ENCODE results near the gene C17orf50.
A peak's percentile ranks its signal among the peaks of the same experiment; 100 is the strongest.

C17orf50 gene

GRCh38 chr17:35752945-35753764, 7.5 kb upstream of the C17orf50 start, which contains the start of gene GAS2L2:
Gene GAS2L2, minus strand, starts transcription at chr17:35753239. Its CDS starts 389 bp downstream, at chr17:35752850.
- peak within 1 kb of the TSS in 8 of 11 experiments; percentile 4 to 59 (median 30); a peak in 10 of 22 replicates for H3K4me2 ChIP-seq
- no peaks in the 10 kb centered on the region for H3K36me3 ChIP-seq
- 0 out of 22 replicates have a peak, but pooled peaks cover 0 to 3% (median 0%) of the 10 kb centered on the region in 11 experiments for H3K9me3 ChIP-seq (replicated peaks in 1 of 11)
- TF ChIP-seq Cebpa-rat (IDR thresholded peaks at IDR 0.05) = no peak
- H3K4me3 ChIP-seq = no peak within 1 kb of the TSS
- peaks cover 27 to 36% (median 33%) of the 10 kb centered on the region in 11 experiments for H3K27me3 ChIP-seq
- peaks cover 0 to 24% (median 0%) of the 10 kb centered on the region in 11 experiments; a peak in 6 of 22 replicates for H4K20me1 ChIP-seq
- H3K27ac ChIP-seq = no peak within 1 kb of the TSS
- H3K4me1 ChIP-seq = peaks cover 13 to 22% (median 18%) of the 10 kb centered on the region in 10 experiments; a peak in 19 of 20 replicates
- H3K9ac ChIP-seq = no peak within 1 kb of the TSS

GRCh38 chr17:35757243-35757642, 3.4 kb upstream of the C17orf50 start:
- H4K20me1 ChIP-seq = peaks cover 0 to 8% (median 0%) of the 10 kb centered on the region in 11 experiments; a peak in 2 of 22 replicates
- H3K36me3 ChIP-seq = no peaks in the 10 kb centered on the region
- H3K27me3 ChIP-seq = peaks cover 0 to 5% (median 0%) of the 10 kb centered on the region in 11 experiments; a peak in 3 of 22 replicates
- no peak overlapping the region for H3K4me3 ChIP-seq
- no peak overlapping the region for H3K9ac ChIP-seq
- H3K4me1 ChIP-seq = peaks cover 4 to 14% (median 7%) of the 10 kb centered on the region in 10 experiments; a peak in 16 of 20 replicates
- no peak overlapping the region for H3K27ac ChIP-seq
- H3K4me2 ChIP-seq = no peak overlapping the region
- 0 out of 22 replicates have a peak, but pooled peaks cover 0 to 3% (median 0%) of the 10 kb centered on the region in 11 experiments for H3K9me3 ChIP-seq (replicated peaks in 1 of 11)
- no peak for TF ChIP-seq Cebpa-rat (IDR thresholded peaks at IDR 0.05)

GRCh38 chr17:35761601-35762000, 914 bp downstream of the C17orf50 start:
- Histone ChIP-seq H3K27me3 (peaks cover 0 to 9% (median 0%) of the 10 kb centered on the region in 11 experiments; a peak in 1 of 22 replicates), H3K4me2 (no peak overlapping the region), H4K20me1 (peaks cover 0 to 21% (median 0%) of the 10 kb centered on the region in 11 experiments; a peak in 3 of 22 replicates), H3K9ac (no peak overlapping the region), H3K4me3 (no peak overlapping the region), H3K9me3 (replicated peaks in 1 of 11) (0 out of 22 replicates have a peak, but pooled peaks cover 0 to 3% (median 0%) of the 10 kb centered on the region in 11 experiments), H3K4me1 (peaks cover 3 to 27% (median 22%) of the 10 kb centered on the region in 10 experiments), H3K36me3 (no peaks in the 10 kb centered on the region), H3K27ac (no peak overlapping the region)
- TF ChIP-seq Cebpa-rat (IDR thresholded peaks at IDR 0.05) = no peak

GRCh38 chr17:35763767-35764122, 3.1 kb downstream of the C17orf50 start:
- H3K4me2 ChIP-seq = peak overlapping the region; percentile 77 to 99 (median 96)
- H3K4me1 ChIP-seq = peaks cover 0 to 31% (median 24%) of the 10 kb centered on the region in 10 experiments; a peak in 19 of 20 replicates
- no peak overlapping the region for H3K27ac ChIP-seq
- H3K36me3 ChIP-seq = no peaks in the 10 kb centered on the region
- H3K9me3 ChIP-seq (replicated peaks in 1 of 11) = no peaks in the 10 kb centered on the region
- no peak for TF ChIP-seq Cebpa-rat (IDR thresholded peaks at IDR 0.05)
- peaks cover 0 to 23% (median 0%) of the 10 kb centered on the region in 11 experiments; a peak in 3 of 22 replicates for H4K20me1 ChIP-seq
- H3K4me3 ChIP-seq = peak overlapping the region; percentile 55 to 76 (median 64)
- H3K27me3 ChIP-seq = peaks cover 0 to 9% (median 0%) of the 10 kb centered on the region in 11 experiments; a peak in 1 of 22 replicates
- H3K9ac ChIP-seq = peak overlapping the region; percentile 34 to 77 (median 63); a peak in 20 of 22 replicates

- peaks cover 0 to 31% (median 24%) of the 10 kb centered on the region in 10 experiments; a peak in 19 of 20 replicates for H3K4me1 ChIP-seq
- peak overlapping the region; percentile 55 to 76 (median 64) for H3K4me3 ChIP-seq
- H3K27ac ChIP-seq = peak overlapping the region in 6 of 11 experiments; percentile 8 to 64 (median 38); a peak in 9 of 22 replicates
- H3K9ac ChIP-seq = peak overlapping the region; percentile 34 to 77 (median 63); a peak in 20 of 22 replicates
- no peaks in the 10 kb centered on the region for H3K36me3 ChIP-seq
- no peaks in the 10 kb centered on the region for H3K9me3 ChIP-seq (replicated peaks in 1 of 11)
- H4K20me1 ChIP-seq = peaks cover 0 to 23% (median 0%) of the 10 kb centered on the region in 11 experiments; a peak in 3 of 22 replicates
- peak overlapping the region; percentile 77 to 99 (median 96) for H3K4me2 ChIP-seq
- peaks cover 0 to 9% (median 0%) of the 10 kb centered on the region in 11 experiments; a peak in 1 of 22 replicates for H3K27me3 ChIP-seq
- no peak for TF ChIP-seq Cebpa-rat (IDR thresholded peaks at IDR 0.05)
These were observed 3.7 kb downstream of the C17orf50 start for GRCh38 chr17:35764123-35764991.

GRCh38 chr17:35765086-35765710, 4.5 kb downstream of the C17orf50 start:
- no peak for TF ChIP-seq Cebpa-rat (IDR thresholded peaks at IDR 0.05)
- H3K4me3 ChIP-seq = peak overlapping the region in 9 of 10 experiments; percentile 55 to 76 (median 65); a peak in 15 of 20 replicates
- H3K9me3 ChIP-seq (replicated peaks in 1 of 11) = no peaks in the 10 kb centered on the region
- H3K27ac ChIP-seq = peak overlapping the region in 2 of 11 experiments; percentile 57 to 64; a peak in 2 of 22 replicates
- H4K20me1 ChIP-seq = peaks cover 0 to 23% (median 0%) of the 10 kb centered on the region in 11 experiments; a peak in 3 of 22 replicates
- H3K9ac ChIP-seq = peak overlapping the region in 9 of 11 experiments; percentile 43 to 77 (median 64); a peak in 15 of 22 replicates
- H3K36me3 ChIP-seq = no peaks in the 10 kb centered on the region
- H3K4me1 ChIP-seq = peaks cover 0 to 31% (median 24%) of the 10 kb centered on the region in 10 experiments; a peak in 19 of 20 replicates
- peaks cover 0 to 9% (median 0%) of the 10 kb centered on the region in 11 experiments; a peak in 1 of 22 replicates for H3K27me3 ChIP-seq
- peak overlapping the region; percentile 77 to 99 (median 96) for H3K4me2 ChIP-seq

GRCh38 chr17:35765756-35766488, 5.2 kb downstream of the C17orf50 start:
- H3K4me1 ChIP-seq = peaks cover 0 to 37% (median 24%) of the 10 kb centered on the region in 10 experiments; a peak in 19 of 20 replicates
- no peak for TF ChIP-seq Cebpa-rat (IDR thresholded peaks at IDR 0.05)
- peaks cover 0 to 23% (median 0%) of the 10 kb centered on the region in 11 experiments; a peak in 3 of 22 replicates for H4K20me1 ChIP-seq
- no peaks in the 10 kb centered on the region for H3K9me3 ChIP-seq (replicated peaks in 1 of 11)
- peak overlapping the region in 5 of 11 experiments; percentile 6 to 77 (median 66); a peak in 6 of 22 replicates for H3K9ac ChIP-seq
- no peak overlapping the region for H3K27ac ChIP-seq
- H3K4me3 ChIP-seq = no peak overlapping the region
- peak overlapping the region in 8 of 11 experiments; percentile 77 to 97 (median 95); a peak in 11 of 22 replicates for H3K4me2 ChIP-seq
- H3K27me3 ChIP-seq = peaks cover 0 to 9% (median 0%) of the 10 kb centered on the region in 11 experiments; a peak in 1 of 22 replicates
- H3K36me3 ChIP-seq = no peaks in the 10 kb centered on the region

Data from BLaER1 treated with 17β-estradiol and CSF1 and Interleukin-3, amounts not matched to agents 10 nM and 100 nM (cell line).